Esophagus squamous epithelium (tissue), 4 donors: ENCODE data around the gene SUV39H1.

ENCODE experiments used
- CTCF ChIP-seq, 6 experiments: fragments of 450-650 bp in 4 of 6; fragments of 200-600 bp in 2 of 6; sonication (generic) in 2 of 6; IDR thresholded peaks; one replicate each; pipeline ENCODE4 v1.5.1; 2016 to 2019; ENCODE audit warnings: antibody characterized with exemption in 6 of 6, mild to moderate bottlenecking in 4 of 6, moderate library complexity in 4 of 6
- POLR2A ChIP-seq, 4 donors: fragments of 450-650 bp; IDR thresholded peaks; one replicate each; pipeline ENCODE4 v1.6.1; 2017; ENCODE audit warnings: antibody characterized with exemption in 4 of 4, mild to moderate bottlenecking in 4 of 4, moderate library complexity in 3 of 4

DNA sequence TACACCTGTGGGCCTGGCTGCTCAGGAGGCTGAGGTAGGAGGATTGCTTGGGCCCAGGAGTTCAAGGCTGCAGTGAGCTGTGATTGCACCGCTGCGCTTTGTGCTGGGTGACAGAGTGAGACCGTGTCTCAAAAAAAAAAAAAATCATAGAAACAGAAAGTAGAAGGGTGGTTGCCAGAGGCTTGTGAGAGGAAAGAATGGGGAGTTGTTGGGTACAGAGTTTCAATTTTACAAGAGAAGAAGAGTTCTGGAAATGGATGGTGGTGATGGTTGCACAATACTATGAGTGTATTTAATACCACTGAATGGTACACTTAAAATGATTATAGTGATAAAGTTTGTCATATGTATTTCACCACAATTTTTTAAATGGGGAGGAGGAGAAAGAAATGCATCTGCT lies 54.8 kb downstream of the SUV39H1 start:
- TF ChIP-seq CTCF (IDR thresholded peaks at IDR 0.05) (no peak), POLR2A (IDR thresholded peaks at IDR 0.05) (no peak)
